ENCODE results near the gene FTO.
"Not testable (repeated sequence)": the region's sequence is repeated elsewhere in the genome, so short reads cannot be mapped to it uniquely, and the experiment has no call there.

FTO gene

GRCh38 chr16:53832896-53833544 is 129.1 kb downstream of the FTO start:
- DNase-seq = no peak

GRCh38 chr16:53836142-53836541 is 132.2 kb downstream of the FTO start:
- no peak for DNase-seq

GRCh38 chr16:53836680-53837079 is 132.7 kb downstream of the FTO start:
- DNase-seq = no peak

GRCh38 chr16:53837426-53837825 is 133.5 kb downstream of the FTO start:
- no peak for DNase-seq

GRCh38 chr16:53839150-53839549 is 135.2 kb downstream of the FTO start:
- DNase-seq = no peak

GRCh38 chr16:53840456-53840855 is 136.5 kb downstream of the FTO start:
- DNase-seq = no peak

- no peak for DNase-seq
Measured at GRCh38 chr16:53841884-53842283, 137.9 kb downstream of the FTO start.

- no peak for DNase-seq
Measured at GRCh38 chr16:53843084-53843483, 139.1 kb downstream of the FTO start.

DNA sequence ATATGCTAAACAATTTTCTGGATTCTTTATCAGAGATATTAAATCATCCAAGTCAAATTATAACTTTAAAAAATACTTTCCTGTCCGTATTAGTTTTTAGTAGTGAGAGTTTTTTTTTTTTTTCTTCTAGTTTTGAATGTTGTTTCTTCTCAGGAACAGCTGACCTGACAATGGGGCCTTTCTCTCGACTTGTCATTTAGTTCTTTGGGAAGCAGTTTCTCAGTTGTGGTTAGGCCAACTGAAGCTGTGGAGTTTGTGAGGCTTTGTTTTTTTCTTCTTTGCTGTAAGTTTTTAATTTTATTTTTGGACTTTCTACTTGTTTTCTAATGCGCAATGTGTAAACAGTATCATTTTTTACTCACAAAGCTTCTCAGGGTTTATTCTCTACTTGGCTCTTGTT is 140.8 kb downstream of the FTO start:
- DNase-seq = no peak

DNA sequence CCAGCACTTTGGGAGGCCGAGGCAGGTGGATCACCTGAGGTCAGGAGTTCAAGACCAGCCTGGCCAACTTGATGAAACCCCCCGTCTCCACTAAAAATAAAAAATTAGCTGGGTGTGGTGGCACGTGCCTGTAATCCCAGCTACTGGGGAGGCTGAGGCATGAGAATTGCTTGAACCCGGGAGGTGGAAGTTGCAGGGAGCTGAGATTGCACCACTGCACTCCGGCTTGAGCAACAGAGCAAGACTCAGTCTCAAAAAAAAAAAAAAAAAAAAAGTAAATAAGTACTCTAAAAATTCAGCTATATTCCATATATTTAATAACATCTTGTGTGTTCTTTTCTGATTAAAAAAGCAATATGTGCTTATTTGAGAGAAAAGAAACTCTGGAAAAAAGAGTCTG is 142.6 kb downstream of the FTO start:
- DNase-seq = not testable (repeated sequence)

DNA sequence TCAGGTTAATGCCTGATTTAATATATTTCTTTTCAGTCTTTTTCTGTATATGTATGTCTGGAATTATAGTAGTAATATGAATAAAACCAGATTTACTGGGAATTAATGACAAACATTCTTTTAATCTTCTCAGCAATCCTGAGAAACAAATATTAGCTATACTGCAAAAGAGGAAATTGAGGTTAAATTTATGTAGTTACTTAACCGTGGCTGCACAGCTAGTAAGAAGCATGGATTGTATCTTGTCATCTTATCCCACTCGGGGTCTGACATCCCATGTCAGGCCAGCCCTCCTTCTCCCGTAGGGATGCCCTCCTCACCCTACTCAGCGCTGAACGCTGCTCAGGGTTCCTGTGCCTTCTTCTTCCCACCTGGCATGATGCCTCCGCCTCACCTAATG is 143.0 kb downstream of the FTO start:
- no peak for DNase-seq

DNA sequence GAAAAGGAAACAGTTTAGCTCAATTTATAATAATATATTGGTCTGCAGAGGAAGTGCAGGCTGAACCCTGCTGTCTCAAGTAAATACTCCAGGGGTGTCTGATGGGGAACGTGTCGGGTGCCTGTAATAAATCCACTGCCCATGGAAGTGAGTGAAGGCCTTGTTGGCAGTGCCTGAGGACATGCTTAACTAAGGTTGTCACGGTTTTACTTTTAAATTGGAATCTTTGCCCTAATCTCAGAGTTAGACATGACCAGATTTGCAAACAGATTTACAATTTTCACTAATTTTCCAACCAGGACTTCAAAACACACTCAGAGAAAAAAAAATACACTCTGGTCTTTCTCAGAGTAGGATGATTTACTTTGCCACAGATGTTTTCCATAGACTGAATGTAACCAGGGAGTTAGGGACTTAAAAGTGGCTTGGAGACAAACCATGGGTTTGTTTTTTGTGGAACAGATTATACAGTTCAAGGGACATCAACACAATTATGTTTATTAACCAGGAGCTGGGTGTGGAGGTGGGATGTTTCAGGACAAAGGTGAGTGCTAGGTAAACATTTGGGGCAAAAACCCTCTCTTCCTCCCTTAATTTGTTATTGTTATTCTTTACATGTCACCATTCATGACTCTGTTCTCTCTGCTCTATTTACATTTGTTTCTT is 144.5 kb downstream of the FTO start:
- no peak for DNase-seq

- DNase-seq = no peak
Measured at GRCh38 chr16:53848950-53849349, 145.0 kb downstream of the FTO start.

DNA sequence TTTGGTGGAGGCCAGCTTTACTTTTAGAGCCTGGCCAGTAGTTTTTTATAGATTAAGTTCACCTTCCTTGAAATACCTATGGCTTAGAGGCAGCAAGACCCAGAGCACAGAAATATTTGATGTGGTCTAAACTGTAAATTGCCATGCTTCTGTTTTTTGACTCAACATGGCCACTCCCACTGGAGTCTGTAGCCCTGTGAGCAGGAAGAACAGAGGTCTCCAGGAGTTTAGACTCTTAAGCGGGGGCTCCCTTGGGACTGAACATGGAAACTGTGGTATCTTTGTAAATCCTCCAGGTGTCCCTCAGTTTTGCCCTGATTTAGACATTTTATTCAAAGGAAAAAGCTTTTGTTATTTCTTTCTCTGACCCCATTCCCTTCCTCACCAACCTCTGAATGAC is 145.6 kb downstream of the FTO start:
- DNase-seq = no peak

- no peak for DNase-seq
Measured at GRCh38 chr16:53849994-53850393, 146.0 kb downstream of the FTO start.

DNA sequence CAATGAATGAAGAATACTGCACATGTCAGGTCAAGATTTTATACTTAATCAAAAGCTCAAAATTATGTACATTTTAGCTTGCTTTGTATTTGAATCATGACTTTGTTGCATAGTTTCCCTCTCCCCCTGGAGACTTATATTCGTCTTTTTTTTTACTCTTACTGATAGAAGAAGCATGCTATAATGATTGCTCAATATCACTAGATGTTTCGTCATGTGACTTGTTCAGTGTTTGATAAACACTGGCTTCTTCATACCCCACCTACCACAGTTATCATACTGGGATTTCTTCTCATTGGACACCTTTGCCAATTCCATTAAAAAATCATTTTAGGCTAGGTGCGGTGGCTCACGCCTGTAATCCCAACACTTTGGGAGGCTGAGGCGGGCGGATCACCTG is 148.7 kb downstream of the FTO start:
- DNase-seq = no peak

DNA sequence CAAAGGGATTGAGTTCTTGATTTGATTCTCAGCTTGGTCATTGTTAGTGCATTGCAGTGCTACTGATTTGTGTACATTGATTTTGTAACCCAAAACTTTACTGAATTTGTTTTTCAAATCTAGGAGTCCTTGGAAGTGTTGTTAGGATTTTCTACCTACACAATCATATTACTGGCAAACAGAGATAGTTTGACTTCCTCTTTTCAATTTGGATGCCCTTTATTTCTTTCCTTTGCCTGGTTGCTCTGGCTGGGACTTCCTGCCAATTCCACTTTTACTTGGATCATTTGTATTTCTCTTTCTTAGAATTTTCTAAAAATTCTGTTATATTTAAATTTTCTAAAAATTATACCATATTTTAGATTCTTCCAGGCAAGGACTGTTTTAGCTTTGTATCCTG is 151.1 kb downstream of the FTO start:
- no peak for DNase-seq

DNA sequence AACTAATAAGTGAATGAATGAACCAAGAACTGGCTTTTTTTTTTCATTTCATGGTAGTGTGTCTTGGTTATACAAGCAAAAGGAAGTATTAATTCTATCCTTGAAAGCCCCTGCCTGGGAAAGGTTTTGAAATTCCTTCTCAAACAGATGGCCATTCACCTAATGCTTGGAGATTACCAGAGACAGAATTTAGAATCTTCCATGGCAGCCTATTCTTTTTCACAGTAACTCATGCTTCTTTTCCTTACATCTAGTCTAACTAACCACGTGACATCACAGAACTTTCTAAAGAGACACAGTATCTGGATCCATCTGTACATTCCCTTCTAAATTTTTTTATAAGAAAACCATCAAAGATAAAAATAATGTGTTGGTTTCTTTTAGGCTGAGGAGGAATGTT is 151.6 kb downstream of the FTO start:
- DNase-seq = no peak

DNA sequence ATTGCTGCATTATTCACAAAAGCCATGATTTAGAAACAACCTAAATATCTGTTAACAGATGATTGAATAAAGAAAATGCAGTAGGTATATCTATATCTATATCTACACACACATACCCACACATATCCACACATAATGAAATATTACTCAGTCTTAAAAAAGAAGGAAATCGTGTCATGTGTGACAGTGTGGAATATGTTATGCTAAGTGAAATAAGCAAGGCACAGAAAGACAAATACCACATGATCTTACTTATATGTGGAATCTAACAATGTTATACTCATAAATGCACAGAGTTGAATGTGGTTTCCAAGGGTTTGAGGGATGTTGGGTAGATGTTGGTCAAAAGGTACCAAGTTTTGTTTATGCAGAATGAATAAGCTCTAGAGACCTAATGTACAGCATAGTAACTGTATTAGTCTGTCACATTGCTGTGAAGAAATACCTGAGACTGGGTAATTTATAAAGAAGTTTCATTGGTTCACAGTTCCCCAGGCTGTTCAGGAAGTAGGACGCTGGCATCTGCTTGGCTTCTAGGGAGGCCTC is 156.1 kb downstream of the FTO start:
- DNase-seq = no peak

- DNase-seq = no peak
Measured at GRCh38 chr16:53863861-53864260, 159.9 kb downstream of the FTO start.

DNA sequence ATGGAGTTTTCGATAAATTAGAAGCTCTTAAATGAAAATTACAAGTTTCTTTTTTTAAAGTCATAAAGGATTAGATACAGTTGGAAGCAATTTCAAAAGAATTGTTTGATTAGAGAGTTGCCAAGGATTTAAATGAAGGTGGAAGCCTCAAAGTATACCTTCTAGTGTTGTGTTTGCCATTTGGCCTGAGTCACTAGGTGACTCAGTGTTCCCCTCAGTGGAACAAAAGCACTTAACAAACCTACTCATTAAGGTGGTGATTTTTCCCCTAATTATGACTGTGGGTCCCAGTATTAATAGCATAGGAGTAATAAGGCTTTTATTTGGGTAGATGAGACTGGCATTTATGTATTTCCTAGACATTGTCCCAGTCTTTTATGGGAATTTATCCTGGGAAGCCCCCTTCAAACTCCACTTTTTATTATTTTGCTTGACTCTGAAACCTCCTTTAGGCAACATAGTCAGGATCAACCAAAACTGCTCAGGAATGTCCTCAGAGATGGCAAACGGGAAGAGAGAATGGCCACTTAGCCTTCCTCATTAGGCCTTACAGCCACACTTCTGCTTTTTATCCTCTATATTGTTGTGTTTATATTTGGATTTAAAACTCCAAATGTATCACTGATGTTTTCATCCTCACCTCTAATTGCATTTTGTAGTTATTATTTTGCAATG is 161.0 kb downstream of the FTO start:
- DNase-seq = no peak

- no peak for DNase-seq
Measured at GRCh38 chr16:53865494-53865863, 161.5 kb downstream of the FTO start.

- no peak for DNase-seq
Measured at GRCh38 chr16:53866520-53866919, 162.6 kb downstream of the FTO start.

DNA sequence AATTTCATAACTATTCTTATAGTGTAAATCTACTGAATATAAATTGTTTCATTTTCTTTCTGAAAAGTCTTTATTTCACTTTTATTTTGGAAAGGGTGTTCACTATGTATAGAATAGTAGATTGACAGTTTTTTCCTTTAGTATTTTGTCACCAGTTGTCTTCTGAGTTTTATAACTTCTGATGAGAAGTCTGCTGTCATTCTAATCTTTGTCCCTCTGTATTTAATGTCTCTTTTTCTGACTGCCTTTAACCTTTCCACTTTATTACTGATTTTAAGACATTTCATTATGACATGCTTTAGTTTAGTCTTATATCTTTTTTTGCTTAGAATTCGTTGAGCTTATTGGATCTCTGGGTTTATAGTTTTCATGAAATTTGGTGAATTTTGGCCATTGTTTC is 166.9 kb downstream of the FTO start:
- no peak for DNase-seq

All from activated naive CD4-positive, alpha-beta T cell treated with Interleukin-2 at 50 U/mL for 16 hours (primary cell).